Duodenal mucosa (tissue), 2 donors: ENCODE results near the gene NUP50.

Experiments
- H3K27ac ChIP-seq: one replicate; pipeline ENCODE4 v1.7.0; 2013; ENCODE audit warnings: low read depth, low read length
- H3K27me3 ChIP-seq, 2 donors: one replicate each; pipeline ENCODE4 v1.7.0; 2013; ENCODE audit warnings: low read length in 2 of 2, control low read depth in 1 of 2; ENCODE audit not compliant: insufficient read depth in 2 of 2, control insufficient read depth in 1 of 2
- H3K36me3 ChIP-seq, 2 donors: one replicate each; pipeline ENCODE4 v1.7.0; 2013; ENCODE audit warnings: low read length in 2 of 2, control low read depth in 1 of 2; ENCODE audit not compliant: insufficient read depth in 2 of 2, control insufficient read depth in 1 of 2
- H3K4me1 ChIP-seq, 2 donors: one replicate each; pipeline ENCODE4 v1.7.0; 2013; ENCODE audit warnings: low read length in 2 of 2, control low read depth in 1 of 2; ENCODE audit not compliant: insufficient read depth in 2 of 2, control insufficient read depth in 1 of 2
- H3K4me3 ChIP-seq, 2 donors: one replicate each; pipeline ENCODE4 v1.7.0; 2013; ENCODE audit warnings: low read length in 2 of 2, low read depth in 1 of 2
- H3K9ac ChIP-seq, 2 donors: one replicate each; pipeline ENCODE4 v1.7.0; 2013; ENCODE audit warnings: low read length in 2 of 2, low read depth in 1 of 2
- H3K9me3 ChIP-seq, 2 donors: one replicate each; pipeline ENCODE4 v1.7.0; 2013; ENCODE audit warnings: low read length in 2 of 2, control low read depth in 1 of 2; ENCODE audit not compliant: control insufficient read depth in 1 of 2

Gene NUP50, protein sequence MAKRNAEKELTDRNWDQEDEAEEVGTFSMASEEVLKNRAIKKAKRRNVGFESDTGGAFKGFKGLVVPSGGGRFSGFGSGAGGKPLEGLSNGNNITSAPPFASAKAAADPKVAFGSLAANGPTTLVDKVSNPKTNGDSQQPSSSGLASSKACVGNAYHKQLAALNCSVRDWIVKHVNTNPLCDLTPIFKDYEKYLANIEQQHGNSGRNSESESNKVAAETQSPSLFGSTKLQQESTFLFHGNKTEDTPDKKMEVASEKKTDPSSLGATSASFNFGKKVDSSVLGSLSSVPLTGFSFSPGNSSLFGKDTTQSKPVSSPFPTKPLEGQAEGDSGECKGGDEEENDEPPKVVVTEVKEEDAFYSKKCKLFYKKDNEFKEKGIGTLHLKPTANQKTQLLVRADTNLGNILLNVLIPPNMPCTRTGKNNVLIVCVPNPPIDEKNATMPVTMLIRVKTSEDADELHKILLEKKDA

DNA sequence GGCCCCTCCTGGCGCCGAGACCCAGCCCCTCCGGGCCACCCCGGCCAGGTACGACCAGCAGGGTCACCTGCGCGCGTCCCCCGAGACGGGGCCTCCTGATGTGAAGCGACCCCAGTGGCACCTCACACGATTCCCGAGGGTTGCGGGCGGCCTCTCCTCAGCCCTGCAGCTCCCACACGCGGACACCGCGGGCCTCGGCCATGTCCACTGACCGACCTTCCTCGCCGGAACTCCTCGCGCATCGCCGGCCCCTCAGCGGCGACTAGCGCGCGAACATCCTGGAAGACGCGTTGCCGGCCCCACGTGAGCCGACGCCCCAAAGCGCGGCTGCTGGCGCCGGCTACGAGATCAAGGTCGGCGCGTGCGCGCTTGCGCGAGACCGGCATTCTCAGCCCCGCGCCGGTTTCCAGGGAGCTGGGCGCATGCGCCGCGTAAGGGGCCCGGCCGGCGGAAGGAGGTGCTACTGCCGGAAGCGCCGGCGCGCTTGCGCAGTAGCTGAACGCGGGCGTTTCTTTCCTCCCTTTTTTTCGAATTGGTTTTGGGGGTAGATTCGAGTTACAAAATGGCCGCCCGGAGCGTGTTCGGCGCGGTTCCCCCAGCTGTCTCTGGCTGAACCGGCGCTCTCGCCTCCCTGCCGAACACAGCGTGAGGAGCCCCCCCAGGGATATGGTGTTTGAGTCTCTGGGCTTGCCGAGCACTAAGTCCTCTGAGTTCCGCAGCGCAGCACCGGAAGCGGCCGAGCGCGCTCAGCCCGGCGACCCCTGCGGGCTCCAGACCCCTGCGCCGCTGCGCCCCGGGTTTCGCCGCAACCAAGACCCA lies at the start of gene NUP50:
Gene NUP50 (plus strand): TSS at position 475 of the 819 bp plus-strand sequence. CDS start 4,253 bp downstream, outside the sequence.
- peak within 1 kb of the TSS; percentile 85 to 93 for H3K4me3 ChIP-seq
- H3K4me1 ChIP-seq = peaks cover 29 to 34% of the 10 kb centered on the region in 2 donors
- peak within 1 kb of the TSS; percentile 95 for H3K27ac ChIP-seq
- H3K9ac ChIP-seq = peak within 1 kb of the TSS; percentile 82 to 84
- H3K9me3 ChIP-seq = no peaks in the 10 kb centered on the region
- peaks cover 0 to 16% of the 10 kb centered on the region in 2 donors for H3K36me3 ChIP-seq
- no peaks in the 10 kb centered on the region for H3K27me3 ChIP-seq

GRCh38 chr22:45120440-45120839 lies 43.3 kb upstream of the NUP50 start:
- H3K4me1 ChIP-seq = no peaks in the 10 kb centered on the region
- H3K4me3 ChIP-seq = no peak overlapping the region
- no peak overlapping the region for H3K27ac ChIP-seq
- H3K9me3 ChIP-seq = no peaks in the 10 kb centered on the region
- H3K36me3 ChIP-seq = no peaks in the 10 kb centered on the region
- H3K27me3 ChIP-seq = no peaks in the 10 kb centered on the region
- H3K9ac ChIP-seq = no peak overlapping the region

DNA sequence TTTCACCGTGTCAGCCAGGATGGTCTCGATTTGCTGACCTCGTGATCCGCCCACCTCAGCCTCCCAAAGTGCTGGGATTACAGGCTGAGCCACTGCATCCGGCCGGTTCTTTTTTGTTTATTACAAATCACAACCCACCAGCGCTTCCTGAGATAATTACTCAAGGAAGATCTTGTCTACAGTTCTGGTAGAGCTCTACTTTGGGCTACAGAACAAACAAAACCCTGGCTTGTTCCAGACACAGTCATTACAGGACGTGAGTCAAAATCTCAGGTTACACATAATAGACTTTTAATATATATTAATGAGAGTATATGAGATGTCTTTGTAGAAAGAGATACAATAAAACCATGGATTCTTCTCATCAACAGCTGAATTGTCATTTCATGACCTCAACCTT lies 42.8 kb upstream of the NUP50 start:
- Histone ChIP-seq H3K9ac (no peak overlapping the region), H3K36me3 (no peaks in the 10 kb centered on the region), H3K27ac (no peak overlapping the region), H3K27me3 (no peaks in the 10 kb centered on the region), H3K4me3 (no peak overlapping the region), H3K9me3 (no peaks in the 10 kb centered on the region), H3K4me1 (no peaks in the 10 kb centered on the region)

- no peaks in the 10 kb centered on the region for H3K36me3 ChIP-seq
- no peak overlapping the region for H3K9ac ChIP-seq
- no peak overlapping the region for H3K27ac ChIP-seq
- H3K9me3 ChIP-seq = no peaks in the 10 kb centered on the region
- peaks cover 0 to 1% of the 10 kb centered on the region in 2 donors for H3K4me1 ChIP-seq
- H3K27me3 ChIP-seq = no peaks in the 10 kb centered on the region
- no peak overlapping the region for H3K4me3 ChIP-seq
Observed at GRCh38 chr22:45124176-45124847, 39.4 kb upstream of the NUP50 start.

GRCh38 chr22:45125188-45125587 lies 38.5 kb upstream of the NUP50 start:
- Histone ChIP-seq H3K9me3 (no peaks in the 10 kb centered on the region), H3K27me3 (no peaks in the 10 kb centered on the region), H3K36me3 (no peaks in the 10 kb centered on the region), H3K27ac (no peak overlapping the region), H3K9ac (no peak overlapping the region), H3K4me3 (no peak overlapping the region), H3K4me1 (peaks cover 2 to 10% of the 10 kb centered on the region in 2 donors)

DNA sequence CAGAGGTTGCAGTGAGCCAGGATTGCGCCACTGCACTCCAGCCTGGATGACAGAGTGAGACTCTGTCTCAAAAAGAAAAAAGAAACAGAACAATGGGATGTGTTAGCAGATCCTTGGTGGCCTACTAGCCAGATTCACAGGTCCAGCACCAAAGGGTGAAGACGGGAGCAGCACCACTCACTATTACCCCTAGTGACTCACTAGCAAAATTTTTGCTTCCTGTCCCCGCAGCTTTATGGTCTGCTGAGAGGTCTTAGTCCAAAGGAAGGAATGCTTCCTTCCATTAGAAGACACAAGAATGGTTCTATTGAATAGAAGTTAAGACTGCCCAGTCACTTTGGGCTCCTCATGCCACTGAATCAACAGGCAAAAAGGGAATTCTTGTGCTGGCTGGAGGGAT lies 35.9 kb upstream of the NUP50 start:
- Histone ChIP-seq H3K27ac (no peak overlapping the region), H3K36me3 (no peaks in the 10 kb centered on the region), H3K9me3 (no peaks in the 10 kb centered on the region), H3K4me3 (no peak overlapping the region), H3K27me3 (no peaks in the 10 kb centered on the region), H3K9ac (no peak overlapping the region), H3K4me1 (peaks cover 3 to 11% of the 10 kb centered on the region in 2 donors)

GRCh38 chr22:45129703-45130524 lies 33.8 kb upstream of the NUP50 start:
- Histone ChIP-seq H3K27ac (no peak overlapping the region), H3K4me3 (no peak overlapping the region), H3K9me3 (peaks cover 4 to 10% of the 10 kb centered on the region in 2 donors), H3K9ac (no peak overlapping the region), H3K27me3 (no peaks in the 10 kb centered on the region), H3K4me1 (peaks cover 3 to 11% of the 10 kb centered on the region in 2 donors), H3K36me3 (peaks cover 10 to 11% of the 10 kb centered on the region in 2 donors)

- Histone ChIP-seq H3K9me3 (peaks cover 4 to 10% of the 10 kb centered on the region in 2 donors), H3K4me3 (no peak overlapping the region), H3K36me3 (peaks cover 10 to 11% of the 10 kb centered on the region in 2 donors), H3K9ac (no peak overlapping the region), H3K27me3 (no peaks in the 10 kb centered on the region), H3K27ac (no peak overlapping the region), H3K4me1 (peaks cover 3 to 11% of the 10 kb centered on the region in 2 donors)
Observed at GRCh38 chr22:45130891-45131290, 32.8 kb upstream of the NUP50 start.

- Histone ChIP-seq H3K27ac (no peak overlapping the region), H3K4me3 (no peak overlapping the region), H3K36me3 (peaks cover 10 to 11% of the 10 kb centered on the region in 2 donors), H3K9ac (no peak overlapping the region), H3K4me1 (peaks cover 3 to 11% of the 10 kb centered on the region in 2 donors), H3K9me3 (peaks cover 4 to 10% of the 10 kb centered on the region in 2 donors), H3K27me3 (no peaks in the 10 kb centered on the region)
Observed at GRCh38 chr22:45131749-45132148, 32.0 kb upstream of the NUP50 start.
